Measurements from ENCODE around the gene PAM.
A peak's percentile ranks its signal among the peaks of the same experiment; 100 is the strongest.
"Not testable (repeated sequence)": the region's sequence is repeated elsewhere in the genome, so short reads cannot be mapped to it uniquely, and the experiment has no call there.

PAM gene

DNA sequence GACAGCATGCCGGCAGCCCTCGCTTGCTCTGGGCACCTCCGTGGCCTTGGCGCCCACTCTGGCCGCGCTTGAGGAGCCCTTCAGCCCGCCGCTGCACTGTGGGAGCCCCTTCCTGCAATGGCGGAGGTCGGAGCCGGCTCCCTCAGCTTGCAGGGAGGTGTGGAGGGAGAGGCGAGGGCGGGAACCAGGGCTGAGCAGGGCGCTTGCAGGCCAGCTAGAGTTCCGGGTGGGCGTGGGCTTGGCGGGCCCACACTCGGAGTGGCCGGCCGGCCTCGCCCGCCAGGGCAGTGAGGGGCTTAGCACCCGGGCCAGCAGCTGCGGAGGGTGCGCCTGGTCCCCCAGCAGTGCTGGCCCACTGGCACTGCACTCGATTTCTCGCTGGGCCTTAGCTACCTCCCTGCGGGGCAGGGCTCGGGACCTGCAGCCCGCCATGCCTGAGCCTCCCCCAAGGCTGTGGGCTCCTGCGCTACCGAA, 3.2 kb upstream of the PAM start:
- not testable (repeated sequence) for DNase-seq (ENCODE audit: low read depth in 2 of 2)

DNA sequence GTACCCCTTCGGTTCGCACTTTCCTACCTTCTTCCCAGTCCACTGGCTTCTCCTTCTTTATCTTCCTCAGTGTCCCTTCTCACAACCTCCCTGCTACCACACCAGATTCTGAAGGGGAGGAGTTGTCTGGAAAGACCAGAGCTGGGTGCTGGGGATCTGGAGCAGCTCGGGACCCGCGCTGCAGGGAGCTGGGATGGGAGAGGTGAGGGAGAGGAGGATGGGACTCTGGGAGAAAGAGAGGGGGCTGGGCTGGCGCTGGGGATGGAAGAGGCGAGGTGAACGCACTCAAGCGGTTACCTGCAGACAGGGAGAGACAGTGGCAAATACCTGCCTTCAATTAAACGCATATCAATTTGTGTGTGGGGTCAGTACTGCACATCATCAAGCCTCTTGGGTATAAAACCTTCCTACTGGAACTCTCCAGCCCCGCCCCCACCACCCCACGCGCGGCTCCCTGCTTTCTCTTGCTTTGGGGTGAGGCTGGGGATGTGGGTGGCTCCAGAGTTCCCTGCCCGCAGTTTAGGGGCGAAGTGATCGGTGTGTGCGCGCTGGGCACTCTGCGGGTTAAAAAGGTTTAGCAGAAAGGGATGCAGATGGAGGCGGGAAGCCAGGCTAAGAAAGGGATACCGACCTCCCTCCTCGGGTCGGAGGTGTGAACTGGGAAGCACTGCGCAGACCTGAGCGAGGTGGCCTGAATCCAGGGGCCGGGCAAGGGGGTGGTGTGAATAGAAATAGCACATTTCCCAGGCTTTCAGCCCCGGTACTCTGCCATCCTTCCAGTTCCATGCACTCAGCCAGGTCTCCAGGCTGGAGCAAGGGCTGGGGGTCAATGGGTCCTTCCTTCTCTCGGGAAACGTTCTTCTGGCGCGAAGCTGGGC, 977 bp upstream of the PAM start:
- no peak for DNase-seq (ENCODE audit: low read depth in 2 of 2)

DNA sequence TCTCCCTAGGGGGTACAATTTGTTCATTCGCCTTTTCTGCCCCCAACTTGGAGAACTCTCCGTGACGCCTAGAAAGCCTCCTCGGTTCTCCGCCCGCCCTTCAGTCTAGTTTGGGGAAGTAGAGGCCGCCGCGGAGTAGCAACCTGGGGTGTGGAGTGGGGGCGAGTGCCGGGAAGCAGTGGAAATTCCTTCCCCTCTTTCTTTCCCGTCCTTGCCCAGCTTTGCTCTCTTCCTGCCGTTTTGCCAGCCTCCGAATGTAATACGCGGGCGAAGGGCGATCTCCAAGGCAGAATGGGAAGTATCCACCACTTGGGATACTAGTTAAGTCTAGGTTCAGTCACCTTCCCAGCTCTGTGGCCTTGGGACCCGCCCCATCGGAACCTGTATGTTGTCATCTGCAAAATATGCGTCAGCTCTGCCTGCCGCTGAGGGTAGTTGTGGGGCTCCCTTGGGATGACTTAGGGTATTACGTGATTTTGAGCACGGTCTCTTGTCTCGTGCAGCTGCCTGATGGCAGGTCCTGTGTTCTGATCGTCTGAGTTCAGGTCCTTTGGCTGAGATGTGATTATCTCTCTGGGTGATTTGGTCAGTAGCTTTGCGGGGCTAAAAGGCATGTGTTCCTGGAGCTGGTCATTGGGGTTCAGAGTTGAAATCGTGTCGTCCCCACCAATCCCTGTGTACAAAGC, 724 bp downstream of the PAM start:
- peak; percentile 35 to 42 for DNase-seq (ENCODE audit: low read depth in 2 of 2)

DNA sequence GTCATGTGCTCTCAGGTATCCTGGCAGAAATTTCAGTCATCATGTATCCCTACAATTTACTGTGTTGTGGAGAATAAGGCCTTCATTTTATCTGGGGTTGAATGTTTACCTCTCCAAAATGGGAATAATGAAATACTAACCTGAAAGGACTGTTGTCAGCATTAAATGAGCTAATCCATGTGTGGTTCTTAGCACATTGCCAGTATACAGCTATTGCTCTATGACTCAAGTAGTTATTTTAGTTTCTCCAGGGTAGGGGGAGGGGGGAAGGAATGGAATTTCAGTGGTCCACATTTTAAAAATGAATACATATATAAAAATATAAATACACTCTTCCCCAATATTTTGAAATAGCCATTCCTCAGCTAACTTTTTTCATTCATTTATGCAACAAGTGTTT, 3.5 kb downstream of the PAM start:
- no peak for DNase-seq (ENCODE audit: low read depth in 2 of 2)

DNA sequence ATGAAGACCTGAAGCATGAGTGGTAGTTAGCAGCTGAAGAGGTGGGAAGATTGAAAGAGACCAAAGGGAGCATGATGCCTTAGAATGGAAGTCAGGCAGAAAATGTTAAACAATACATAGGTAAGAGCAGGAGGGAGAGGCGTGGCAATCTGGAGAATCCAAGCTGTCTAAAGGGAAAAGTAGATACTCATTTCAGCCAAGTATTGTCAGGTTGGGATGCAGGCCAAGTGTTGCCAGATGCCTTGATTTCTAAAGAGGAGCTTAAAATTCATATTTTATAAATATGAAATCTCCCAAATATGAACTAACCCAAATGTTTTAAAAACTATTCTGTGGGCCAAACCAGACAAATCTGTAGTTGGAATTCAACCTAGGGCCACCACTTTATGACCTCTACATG, 4.2 kb downstream of the PAM start:
- no peak for DNase-seq (ENCODE audit: low read depth in 2 of 2)

DNA sequence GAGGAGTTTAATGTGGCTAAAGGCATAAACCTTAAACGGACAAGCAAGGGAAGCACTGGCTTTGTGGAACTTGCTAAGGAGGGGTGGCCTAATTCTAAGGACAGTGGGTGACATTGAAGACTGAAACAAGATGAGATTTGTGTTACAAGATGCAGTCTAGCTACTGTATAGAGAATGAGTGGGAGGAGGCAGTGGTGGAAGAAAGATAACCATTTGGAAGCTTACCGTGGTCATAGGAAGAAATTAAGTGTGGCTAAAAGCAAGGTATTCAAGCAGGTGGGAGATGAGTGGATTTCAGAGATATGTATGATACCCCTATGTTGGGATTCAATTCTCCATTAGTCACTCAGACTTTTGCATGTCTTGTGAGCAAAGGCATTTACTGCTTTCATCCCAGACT, 4.6 kb downstream of the PAM start:
- DNase-seq (ENCODE audit: low read depth in 2 of 2) = no peak

DNA sequence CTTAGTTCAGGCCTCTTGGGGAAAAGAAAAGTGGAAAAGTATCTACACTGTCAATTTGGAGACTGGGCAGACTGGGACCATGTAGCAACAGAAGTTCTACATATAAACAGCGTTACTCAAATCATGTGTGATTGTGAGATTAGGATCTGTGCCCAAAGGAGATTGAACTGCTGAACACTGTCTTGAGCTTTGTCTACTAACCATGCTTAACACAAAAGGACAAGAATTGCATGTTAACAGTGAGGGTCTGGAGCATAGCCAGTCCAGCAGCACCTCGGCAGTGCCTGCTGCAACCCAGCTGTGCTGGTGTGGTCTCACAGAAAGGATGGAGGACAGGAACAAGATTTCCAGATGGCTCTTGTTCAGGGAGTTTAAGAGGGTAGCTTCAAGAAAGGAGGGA, 5.7 kb downstream of the PAM start:
- no peak for DNase-seq (ENCODE audit: low read depth in 2 of 2)

DNA sequence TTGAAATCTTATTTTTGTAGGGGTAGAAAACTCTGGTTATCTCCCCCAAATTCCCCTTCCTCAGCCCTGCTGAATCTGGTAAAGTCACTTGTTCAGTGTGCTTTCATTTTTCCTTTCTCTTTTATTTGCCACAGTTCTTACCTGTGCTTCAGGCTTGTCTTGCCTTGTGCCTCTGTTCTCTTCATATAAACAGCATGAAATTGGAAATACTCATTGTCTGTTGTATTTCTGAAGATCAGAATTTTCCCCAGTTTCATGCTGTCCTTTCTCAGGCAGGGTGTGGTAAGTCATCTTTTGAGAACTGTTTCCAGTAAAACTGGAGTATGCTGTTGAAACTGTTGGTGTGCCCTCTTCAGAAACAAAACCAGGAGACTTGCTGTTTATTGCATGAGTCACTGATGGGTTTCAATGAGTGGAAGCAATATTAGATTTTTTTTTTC, 7.0 kb downstream of the PAM start:
- no peak for DNase-seq (ENCODE audit: low read depth in 2 of 2)

DNA sequence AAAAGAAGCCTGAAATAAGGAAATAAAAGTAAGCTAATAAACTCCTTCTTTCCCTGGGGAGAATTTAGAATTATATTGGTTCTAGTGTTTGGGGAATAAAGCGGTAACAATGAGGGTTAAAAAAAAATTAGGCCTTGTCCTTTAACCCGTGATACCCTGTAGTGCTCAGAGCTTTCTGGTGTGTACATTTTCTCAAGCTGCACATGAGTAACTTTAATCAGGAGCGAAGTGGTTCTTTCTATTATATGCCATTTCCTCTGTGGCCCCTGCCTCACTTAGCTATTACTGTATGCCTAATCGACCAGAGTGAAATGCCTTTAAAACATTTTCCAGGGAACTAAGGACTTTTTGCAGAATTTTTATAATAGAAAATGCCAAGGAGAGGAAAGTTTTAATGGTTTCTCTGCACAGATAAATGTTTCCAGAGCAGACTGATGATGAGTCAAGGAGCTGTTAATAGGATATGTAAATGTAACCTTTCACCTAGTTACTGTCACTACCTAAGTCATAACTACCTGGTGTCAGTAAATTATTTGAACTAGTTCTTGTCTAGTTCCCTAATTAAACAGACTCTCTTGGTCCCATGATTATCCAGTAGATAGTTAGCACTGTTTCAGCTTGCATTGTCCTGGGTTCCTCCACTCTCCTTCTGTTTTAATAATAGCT, 7.6 kb downstream of the PAM start:
- DNase-seq (ENCODE audit: low read depth in 2 of 2) = no peak

DNA sequence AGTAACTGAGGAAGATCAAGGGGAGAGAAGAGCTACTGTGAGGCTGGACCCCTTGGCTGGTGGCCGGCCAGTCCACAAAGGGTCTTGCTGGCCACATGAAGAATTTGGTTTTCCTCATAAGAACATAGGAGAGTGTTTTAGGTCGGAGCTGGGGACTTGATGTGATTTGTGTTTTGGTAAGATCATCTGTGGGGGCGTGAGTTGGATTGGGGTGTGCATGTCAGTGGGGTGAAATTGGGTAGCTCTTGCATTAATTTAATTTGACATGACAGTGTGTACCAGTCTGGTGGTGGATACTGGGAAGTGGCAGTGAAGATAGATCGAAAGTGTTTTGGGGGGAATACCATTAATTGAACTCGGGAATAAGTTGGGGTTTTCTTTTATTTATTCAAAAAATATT, 8.6 kb downstream of the PAM start:
- no peak for DNase-seq (ENCODE audit: low read depth in 2 of 2)

DNA sequence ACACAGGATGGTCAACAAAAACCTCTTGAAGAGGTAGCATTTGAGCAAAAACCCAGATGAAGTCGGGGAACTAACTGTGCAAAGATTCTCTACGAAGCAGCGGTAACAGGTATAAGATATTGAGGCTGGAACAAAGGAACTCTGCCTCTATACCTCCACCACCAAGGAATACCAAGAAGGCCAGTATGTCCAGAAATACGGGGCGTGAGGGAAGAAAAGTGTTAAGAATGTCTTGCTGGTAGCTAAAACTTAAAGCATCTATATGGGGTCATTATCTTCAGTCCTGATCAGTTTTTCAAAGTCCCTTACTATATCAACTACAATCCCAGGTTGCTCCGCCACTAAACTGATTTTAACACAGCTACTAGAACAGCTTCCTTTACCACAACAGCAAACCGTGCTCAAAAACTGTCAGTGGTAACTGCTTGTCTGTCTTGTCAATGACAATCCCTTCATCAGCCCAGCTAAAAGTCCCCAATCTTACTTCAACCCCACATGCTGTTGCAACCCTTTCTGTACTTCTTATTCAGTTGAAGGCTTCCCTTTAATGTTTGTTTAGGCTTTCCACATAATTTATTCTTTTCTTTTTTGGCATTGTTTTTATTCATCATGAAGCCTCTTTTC, 9.4 kb downstream of the PAM start:
- no peak for DNase-seq (ENCODE audit: low read depth in 2 of 2)

DNA sequence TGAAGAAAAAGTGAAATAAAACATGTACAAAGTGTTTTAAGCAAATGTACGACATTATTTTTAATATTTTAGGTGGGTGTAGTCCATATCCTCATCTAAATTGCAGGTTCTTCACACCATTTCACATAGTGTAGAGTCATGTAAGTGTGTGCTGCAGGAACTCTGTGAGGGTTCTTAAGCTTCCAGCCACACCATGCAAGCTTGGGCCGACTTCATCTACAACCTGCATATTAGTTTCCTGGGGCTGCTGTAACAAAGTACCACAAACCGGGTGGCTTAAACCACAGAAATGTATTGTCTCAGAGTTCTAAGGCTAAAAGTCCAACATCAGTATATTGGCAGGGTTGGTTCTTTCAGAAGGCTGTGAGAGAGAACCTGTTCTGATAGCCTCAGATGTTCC, 10.2 kb downstream of the PAM start:
- DNase-seq (ENCODE audit: low read depth in 2 of 2) = no peak

DNA sequence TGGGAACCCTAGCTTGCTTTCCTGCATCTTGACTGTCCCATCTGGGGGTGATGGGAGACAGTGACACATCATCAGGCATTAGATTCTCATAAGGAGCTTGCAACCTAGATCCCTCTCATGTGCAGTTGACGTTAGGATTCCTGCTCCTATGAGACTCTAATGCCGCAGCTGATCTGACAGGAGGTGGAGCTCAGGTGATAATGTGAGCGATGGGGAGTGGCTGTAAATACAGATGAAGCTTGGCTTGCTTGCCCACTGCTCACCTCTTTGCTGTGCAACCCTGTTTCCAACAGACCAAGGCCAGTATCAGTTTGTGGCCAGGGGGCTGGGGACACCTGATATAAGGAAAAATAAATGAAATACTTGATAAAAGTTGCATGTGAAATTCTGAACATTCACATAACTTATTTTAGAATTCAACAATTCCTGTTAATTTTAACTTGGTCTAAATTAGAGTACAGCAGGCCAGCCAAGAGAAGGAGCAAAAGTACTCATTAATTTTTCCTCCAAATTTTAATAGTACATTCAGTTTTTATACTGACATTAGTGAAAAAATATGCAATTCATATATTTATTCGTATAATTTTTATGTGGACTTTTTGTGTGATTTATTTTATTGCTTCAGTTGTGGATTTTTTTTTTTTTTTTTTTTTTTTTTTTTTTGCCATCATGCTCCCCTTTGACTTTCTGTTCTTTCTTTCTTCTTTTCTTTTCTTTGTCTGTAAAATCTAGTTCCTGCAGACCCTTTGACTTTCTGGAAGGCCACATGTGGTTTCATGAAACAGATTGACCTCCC, 11.4 kb downstream of the PAM start:
- no peak for DNase-seq (ENCODE audit: low read depth in 2 of 2)

DNA sequence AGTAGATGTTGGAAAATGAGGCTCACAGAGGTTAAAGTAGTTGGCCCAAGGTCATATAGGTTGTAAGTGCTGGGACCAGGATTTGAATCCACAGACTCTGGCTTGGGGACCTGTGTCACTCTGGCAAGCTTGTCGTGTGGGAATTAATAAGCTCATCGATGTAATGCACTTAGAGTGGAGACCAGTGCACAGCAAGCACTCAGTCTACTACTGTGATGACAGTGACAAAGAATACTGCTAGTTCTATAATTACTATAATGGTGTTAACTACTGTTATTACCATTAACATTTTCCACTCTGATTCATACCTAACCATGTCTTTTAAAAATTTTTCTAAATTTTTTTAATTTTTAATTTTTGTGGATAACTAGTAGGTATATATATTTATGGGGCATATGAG, 12.8 kb downstream of the PAM start:
- no peak for DNase-seq (ENCODE audit: low read depth in 2 of 2)

DNA sequence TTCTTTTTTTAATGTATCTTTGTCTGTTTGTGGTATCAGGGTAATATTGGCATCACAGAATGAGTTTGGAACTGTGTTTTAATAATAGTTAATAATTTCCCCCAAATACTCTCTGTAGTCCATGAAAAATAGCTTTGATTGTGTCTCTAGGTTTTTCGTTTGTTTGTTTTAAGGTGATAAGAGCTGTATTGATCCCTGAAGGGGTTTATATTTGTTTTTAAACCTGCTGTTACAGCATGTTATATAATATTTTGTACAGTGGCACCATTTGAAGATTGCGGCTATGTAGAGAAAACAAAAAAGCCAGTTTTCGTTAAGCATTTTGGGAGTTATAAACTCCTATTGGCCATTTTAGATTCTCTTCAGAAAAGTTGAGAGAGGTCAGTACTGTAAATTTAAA, 15.7 kb downstream of the PAM start:
- no peak for DNase-seq (ENCODE audit: low read depth in 2 of 2)

DNA sequence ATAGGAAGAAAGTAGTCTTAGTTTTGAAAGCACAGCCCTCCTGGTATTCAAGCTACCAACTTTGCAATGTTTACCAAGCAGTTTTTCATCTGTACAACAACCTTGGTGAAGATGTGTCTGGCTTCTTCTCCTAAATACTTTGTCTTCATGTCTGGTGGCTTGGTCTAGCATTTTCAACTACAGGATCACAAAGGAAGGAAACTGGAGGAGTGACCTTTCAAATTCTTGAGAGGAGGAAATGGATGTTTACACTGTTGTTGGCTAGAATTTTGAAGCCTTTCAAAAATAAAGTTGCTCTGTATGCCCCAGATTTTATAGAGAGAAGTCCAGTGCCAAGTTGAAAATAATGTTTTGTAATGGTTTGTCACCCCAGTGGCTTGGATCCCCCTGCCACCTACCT, 16.3 kb downstream of the PAM start:
- DNase-seq (ENCODE audit: low read depth in 2 of 2) = no peak

DNA sequence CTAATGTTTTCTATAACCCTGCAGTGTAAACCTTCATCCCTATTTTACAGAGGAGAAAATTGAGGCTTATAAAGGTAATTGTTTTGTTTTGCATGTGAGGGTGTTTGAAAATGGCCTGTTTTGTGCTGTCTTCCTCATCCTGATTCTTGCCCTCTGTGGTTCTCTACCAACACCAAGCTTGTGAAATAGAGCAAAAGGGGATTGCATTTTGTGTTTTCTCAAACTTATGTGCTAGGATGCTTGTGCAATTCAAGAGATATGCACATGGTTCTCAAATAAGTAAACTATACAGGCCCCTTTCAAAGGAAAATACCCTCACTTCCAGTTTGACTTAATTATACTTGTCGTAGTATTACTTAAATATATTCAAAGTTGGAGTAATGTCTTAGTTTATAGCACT, 17.2 kb downstream of the PAM start:
- DNase-seq (ENCODE audit: low read depth in 2 of 2) = no peak

DNA sequence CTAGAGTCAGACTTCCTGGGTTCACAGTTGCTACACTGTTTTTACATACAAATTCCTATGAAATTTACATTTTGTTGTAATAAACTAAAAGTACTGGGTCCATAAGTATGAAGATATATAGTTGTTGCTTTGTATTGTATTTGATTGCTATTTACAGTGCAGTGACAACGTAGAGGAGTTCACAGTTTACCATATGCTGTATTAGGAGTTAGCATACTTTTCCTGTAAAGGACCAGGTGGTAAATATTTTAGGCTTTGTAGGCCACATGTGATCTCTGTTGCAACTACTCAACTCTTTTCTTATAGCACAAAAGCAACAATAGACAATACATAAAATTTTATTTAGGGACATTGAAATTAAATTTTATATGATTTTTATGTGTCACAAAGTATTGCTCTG, 18.0 kb downstream of the PAM start:
- DNase-seq (ENCODE audit: low read depth in 2 of 2) = no peak

DNA sequence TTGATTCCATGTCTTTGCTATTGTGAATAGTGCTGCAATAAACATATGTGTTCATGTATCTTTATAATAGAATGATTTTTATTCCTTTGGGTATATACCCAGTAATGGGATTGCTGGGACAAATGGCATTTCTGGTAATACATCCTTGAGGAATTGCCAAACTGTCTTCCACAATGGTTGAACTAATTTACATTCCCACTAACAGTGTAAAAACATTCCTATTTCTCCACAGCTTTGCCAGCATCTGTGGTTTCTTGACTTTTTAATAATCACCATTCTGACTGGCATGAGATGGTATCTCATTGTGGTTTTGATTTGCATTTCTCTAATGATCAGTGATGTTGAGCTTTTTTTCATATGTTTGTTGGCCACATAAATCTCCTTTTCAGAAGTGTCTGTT, 20.7 kb downstream of the PAM start:
- not testable (repeated sequence) for DNase-seq (ENCODE audit: low read depth in 2 of 2)

DNA sequence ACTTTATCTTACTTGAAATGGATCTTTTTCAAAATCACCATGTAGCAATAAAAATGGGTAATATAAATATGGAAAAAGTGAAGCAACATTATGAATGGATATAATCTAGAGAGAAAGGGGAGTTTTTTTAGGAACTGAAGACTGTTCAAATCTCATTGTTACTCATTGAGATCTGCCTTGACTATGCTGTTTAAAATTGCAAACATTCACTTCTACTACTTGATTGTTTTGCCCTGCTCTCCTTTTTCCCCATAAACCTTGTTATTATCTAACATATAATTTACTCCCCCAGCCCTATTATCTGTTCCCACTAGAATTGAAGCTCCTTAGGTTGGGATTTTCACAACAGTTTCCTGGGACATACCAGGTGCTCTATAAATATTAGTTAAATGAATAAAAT, 22.0 kb downstream of the PAM start:
- no peak for DNase-seq (ENCODE audit: low read depth in 2 of 2)

DNA sequence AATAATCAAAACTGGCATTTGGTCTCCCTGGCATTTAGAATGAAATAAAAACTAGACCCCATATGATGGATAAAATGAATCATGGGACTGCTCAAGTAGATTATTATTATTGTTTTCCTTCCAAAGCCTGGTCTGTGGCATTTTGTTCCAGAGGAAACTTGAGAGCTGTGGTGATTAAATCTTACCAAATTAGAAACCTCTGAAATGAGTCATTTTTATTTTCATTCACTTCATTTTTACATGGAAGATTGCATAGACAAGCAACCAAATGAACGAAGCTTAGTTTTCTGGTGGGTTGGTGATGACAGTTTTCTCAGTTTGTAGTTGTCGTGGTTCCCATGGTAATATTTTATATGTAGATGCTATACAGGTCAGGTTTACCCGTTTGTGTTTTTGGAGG, 23.4 kb downstream of the PAM start:
- no peak for DNase-seq (ENCODE audit: low read depth in 2 of 2)
